Measurements from ENCODE around the gene TNKS1BP1.
"Not testable (repeated sequence)": the region's sequence is repeated elsewhere in the genome, so short reads cannot be mapped to it uniquely, and the experiment has no call there.

The TNKS1BP1 gene

GRCh38 chr11:57356268-57356667 is 31.5 kb upstream of the TNKS1BP1 start:
- DNase-seq (ENCODE audit: low read depth in 2 of 2), result no peak

DNA sequence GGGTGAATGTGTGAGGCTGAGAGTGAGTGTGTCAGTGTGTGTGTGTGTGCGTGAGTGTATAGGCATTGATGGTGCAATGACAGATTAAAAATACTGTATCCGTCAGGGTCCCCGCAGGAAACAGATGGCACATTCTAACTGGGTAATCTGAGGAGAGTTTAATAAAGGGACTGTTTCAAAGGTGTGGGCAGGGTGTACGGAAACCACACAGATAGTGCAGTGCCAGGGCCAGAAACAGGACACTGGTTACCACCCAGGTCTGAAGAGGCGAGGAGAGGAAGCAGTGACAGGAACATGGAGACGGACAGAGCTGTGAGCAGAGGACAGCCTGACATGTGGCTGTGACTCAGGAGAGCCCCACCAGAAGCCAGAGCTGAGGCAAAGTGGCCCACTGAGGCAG is 29.9 kb upstream of the TNKS1BP1 start:
- no peak for DNase-seq (ENCODE audit: low read depth in 2 of 2)

DNA sequence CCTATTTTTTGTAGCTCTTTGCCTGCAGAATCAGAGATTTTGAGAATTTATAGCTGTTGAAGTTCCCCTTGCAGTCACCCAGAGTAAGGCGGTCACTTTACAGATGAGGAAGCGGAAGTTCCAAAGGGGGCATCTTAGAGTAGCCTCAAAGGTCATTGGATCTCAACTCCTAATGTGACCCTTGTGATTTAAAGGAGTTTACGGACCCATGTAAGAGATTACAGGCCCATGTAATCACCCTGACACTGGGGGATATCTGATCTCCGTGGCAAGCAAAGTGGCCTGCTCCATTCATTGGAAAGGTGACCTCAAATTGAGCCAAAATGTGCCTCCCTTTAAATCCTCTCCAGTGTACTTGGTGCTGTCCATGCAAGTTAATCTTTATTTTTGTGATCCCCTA is 29.1 kb upstream of the TNKS1BP1 start:
- DNase-seq (ENCODE audit: low read depth in 2 of 2), result no peak

GRCh38 chr11:57353446-57353845 is 28.7 kb upstream of the TNKS1BP1 start:
- DNase-seq (ENCODE audit: low read depth in 2 of 2), result no peak

DNA sequence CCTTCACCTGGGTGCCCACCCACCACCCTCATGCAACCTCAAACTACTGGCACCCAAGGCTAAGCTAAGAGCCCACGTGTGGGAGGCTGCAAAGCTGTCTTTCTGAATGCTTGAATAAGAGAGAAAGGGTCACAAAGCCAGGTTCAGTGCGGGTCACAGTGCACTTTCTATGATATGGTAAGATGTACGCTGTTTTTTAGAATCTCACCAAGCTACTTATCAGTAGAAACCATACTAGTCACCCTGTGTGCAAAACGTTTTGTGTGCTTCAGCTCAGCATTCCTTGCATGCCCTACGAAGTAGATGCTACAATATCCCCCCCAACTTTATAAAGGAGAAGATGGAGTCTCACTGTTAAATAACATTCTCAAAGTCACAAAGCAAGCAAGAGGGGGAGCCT is 28.3 kb upstream of the TNKS1BP1 start:
- no peak for DNase-seq (ENCODE audit: low read depth in 2 of 2)

- DNase-seq (ENCODE audit: low read depth in 2 of 2), result no peak
Observed at GRCh38 chr11:57349491-57350274, 24.9 kb upstream of the TNKS1BP1 start.

GRCh38 chr11:57348636-57349313 is 24.0 kb upstream of the TNKS1BP1 start:
- no peak for DNase-seq (ENCODE audit: low read depth in 2 of 2)

DNA sequence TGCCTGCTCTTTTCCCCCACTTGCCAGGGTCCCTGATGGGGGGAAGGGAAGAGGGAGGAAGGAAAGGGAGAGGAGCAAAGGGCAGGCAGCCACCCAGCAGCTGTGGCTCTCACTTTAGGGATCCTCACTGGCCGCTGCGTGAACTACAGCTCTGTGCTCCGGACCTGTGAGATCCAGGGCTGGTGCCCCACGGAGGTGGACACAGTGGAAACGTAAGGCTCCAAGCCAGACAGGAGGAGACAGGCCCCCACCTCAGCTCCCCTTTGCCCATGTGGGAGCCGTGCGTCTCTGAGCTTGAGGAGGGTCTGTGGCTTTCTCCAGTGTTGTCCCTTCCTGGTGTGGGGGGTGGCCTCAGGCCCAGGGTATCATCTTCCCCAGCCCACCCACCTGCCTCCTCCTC is 23.3 kb upstream of the TNKS1BP1 start:
- no peak for DNase-seq (ENCODE audit: low read depth in 2 of 2)

DNA sequence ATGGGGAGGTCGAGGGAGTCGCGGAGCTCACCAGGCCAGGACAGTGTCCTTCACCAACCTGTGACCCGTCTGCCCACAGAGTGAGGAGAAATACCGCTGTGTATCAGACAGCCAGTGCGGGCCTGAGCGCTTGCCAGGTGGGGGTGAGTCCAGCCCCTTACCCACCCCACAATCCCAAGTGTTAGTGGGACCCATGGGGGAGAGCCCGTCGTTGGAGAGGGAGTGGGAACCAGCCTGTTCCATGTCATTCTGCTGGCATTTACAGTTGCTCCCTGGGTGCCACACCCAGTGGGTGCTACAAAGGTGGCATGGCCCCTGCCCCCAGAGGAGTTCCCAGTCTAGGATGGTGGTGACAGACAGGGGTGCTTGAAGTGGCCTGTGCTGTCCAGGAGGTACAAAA is 22.6 kb upstream of the TNKS1BP1 start:
- DNase-seq (ENCODE audit: low read depth in 2 of 2), result no peak

DNA sequence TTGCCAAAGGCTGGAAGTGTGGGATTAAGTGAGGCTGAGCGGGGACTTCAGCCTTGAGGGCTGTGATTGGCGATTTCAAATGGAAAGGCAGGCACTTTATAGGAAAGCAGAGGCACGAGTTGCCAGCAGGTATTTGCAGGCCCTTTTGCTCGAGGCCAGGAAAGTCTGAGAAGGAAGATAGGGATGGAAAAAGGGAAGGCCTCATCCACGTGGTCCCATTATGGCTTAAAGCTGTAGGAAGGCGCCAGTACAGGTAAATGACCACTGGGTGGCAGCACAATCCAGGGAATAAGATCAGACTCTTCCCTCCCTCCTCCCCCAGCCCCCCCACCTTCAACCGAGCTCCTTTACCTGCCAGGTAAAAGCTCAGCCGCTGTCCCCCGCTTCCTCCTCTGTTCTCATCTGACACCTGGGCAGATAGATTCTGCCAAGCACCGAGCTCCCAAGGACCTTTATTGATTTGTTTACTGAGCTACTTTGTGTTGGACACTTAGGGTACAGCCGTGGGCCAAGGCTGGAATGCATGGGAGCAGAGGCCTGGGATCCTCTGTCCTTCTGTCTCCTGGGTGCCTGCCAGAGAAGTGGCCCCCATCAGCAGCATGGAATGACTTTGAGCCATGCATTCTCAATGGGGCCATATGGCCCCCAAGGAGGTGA is 20.9 kb upstream of the TNKS1BP1 start:
- DNase-seq (ENCODE audit: low read depth in 2 of 2), result peak; percentile 36 to 40

GRCh38 chr11:57344826-57345225 is 20.1 kb upstream of the TNKS1BP1 start:
- DNase-seq (ENCODE audit: low read depth in 2 of 2), result no peak

GRCh38 chr11:57343825-57344224 is 19.1 kb upstream of the TNKS1BP1 start:
- DNase-seq (ENCODE audit: low read depth in 2 of 2), result no peak

- no peak for DNase-seq (ENCODE audit: low read depth in 2 of 2)
Observed at GRCh38 chr11:57342702-57343101, 17.9 kb upstream of the TNKS1BP1 start.

DNA sequence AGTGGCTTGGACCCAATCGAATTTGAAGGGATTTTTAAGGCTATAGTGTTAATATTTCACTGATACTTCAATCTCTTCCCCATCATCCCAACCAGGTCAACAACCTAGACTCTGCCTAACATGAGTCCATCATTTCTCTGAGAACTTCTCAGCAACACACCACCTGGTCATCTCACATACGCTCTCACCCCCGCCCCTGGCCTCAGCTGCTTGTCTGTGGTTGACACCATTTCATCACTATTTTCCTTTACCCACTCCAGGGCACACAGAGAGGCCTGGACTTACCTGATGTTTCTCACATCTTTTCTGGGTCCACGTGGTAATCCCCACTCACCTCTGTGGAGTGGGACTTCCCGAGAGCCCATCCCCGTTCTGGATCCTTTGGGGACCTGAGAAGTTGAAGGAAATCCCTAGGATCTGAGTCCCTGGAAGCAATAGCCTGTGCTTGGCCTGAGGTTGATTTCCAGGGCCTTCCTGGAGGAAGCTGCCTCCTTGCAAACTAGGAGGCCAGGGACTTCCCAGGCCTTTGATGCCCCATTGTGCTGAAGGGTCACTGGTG is 16.6 kb upstream of the TNKS1BP1 start:
- DNase-seq (ENCODE audit: low read depth in 2 of 2), result no peak

DNA sequence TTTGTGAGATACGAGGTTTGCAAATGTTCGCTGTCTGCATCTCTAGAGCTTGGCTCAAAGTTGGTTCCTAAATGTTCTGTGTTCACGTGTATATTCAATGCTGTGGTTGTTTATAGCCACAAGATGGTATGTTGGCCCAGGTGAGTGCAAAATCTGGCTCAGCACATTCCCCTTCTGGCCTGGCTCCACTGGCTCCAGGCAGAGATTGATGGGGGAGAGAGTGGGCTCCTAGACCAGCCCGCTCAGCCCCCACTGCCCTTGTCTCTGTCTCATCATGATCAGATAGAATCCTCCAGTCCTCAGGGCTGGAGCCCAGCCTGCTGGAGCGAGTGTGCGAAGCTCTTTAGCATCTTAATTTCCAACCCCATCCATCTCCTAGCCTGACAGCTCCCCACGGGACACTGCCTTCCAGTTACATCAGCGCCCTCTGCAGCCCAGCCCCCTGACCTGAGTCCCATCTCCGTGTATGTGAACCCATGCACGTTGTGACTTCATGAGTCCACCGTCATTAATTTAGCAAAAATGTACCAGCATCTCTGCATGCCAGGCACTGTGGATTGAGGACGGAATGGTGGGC is 15.4 kb upstream of the TNKS1BP1 start:
- DNase-seq (ENCODE audit: low read depth in 2 of 2), result peak in 1 of 2 experiments; percentile 15

GRCh38 chr11:57339328-57339727 is 14.6 kb upstream of the TNKS1BP1 start:
- DNase-seq (ENCODE audit: low read depth in 2 of 2), result no peak

- DNase-seq (ENCODE audit: low read depth in 2 of 2), result no peak
Observed at GRCh38 chr11:57338142-57338541, 13.4 kb upstream of the TNKS1BP1 start, which contains the start of gene P2RX3. TSS of gene P2RX3 (plus strand) at chr11:57338352. CDS start at chr11:57338551, 199 bp downstream.

- DNase-seq (ENCODE audit: low read depth in 2 of 2), result not testable (repeated sequence)
Observed at GRCh38 chr11:57336856-57337255, 12.1 kb upstream of the TNKS1BP1 start.

DNA sequence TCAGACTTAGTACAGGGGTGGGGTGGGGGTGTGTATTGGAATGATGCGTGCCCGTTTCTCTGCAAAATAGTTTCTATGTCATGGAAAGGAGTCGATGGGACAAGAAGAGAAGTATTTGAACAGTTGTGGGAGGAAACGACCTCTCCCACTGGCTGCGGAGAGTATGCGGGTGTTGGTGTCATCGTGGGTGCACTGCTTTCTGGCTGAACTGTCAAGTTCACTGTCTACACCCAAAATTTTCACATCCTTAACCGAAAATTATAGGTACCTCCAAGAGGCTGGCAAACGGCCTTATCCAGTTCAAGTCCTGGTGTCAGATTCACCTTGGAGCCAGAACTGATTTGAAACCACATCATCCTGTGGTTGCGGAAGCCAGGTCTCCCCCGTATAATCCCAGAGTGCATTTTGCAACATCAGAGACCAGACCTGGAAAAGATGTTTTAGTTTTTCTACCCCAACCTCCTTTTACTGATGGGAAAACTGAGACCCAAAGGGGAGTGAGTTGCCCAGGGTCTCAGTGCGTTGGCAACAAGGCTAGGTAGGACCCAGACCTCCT is 11.4 kb upstream of the TNKS1BP1 start:
- DNase-seq (ENCODE audit: low read depth in 2 of 2), result no peak

- peak; percentile 65 to 73 for DNase-seq (ENCODE audit: low read depth in 2 of 2)
Observed at GRCh38 chr11:57335343-57336110, 10.8 kb upstream of the TNKS1BP1 start, which contains the start of gene SSRP1. TSS of gene SSRP1 (minus strand) at chr11:57335892. CDS start at chr11:57335121, 771 bp downstream.

DNA sequence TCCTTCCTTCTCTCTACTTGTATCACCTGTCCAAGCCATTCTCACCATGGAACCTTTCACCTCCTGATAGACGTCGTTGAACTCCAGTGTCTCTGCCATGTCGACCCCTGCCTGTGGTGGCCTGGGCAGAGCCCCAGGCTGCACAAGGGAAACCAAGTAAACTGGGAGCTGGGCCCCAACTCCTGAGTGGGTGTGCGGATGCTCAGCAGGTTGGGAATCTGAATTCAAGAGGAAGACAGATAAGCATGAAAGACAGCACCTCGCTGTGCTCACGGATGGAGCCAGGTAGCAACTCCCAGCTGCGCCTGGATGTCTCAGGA is 10.2 kb upstream of the TNKS1BP1 start:
- no peak for DNase-seq (ENCODE audit: low read depth in 2 of 2)
